ENCODE results near the gene MTUS2. TPM values are rescaled to one million over a fixed set of nuclear protein-coding genes. Genes with fewer than 3 reads are reported as not detected.

The MTUS2 gene
- total RNA-seq, 1 experiment from 2014 or later: 0.35 TPM

- Histone ChIP-seq H3T11ph (ENCODE audit: low read length) (no peak overlapping the region), H3K56ac (ENCODE audit: insufficient read length, low read depth, low read length) (no peak overlapping the region), H3K18ac (ENCODE audit: insufficient read length, low read depth, low read length) (no peak overlapping the region), H3K4me2 (ENCODE audit: insufficient read depth, insufficient read length, low read length) (no peak overlapping the region), H2AFZ (ENCODE audit: low read length) (no peak overlapping the region), H3K9me3 (ENCODE audit: control insufficient read depth, low read depth, low read length) (no peaks in the 10 kb centered on the region), H3K27me3 (ENCODE audit: insufficient read depth, low read length) (no peaks in the 10 kb centered on the region), H2AK5ac (ENCODE audit: insufficient read length, low read length) (no peak overlapping the region), H2BK15ac (ENCODE audit: low read depth, low read length) (no peak overlapping the region), H3K23ac (ENCODE audit: insufficient read length, low read depth, low read length) (no peak overlapping the region), H3K79me2 (ENCODE audit: insufficient read depth, low read length) (peaks cover 2% of the 10 kb centered on the region; the same call in 1 of the 2 replicates), H4K91ac (ENCODE audit: insufficient read length, low read depth, low read length) (no peak overlapping the region), H2BK5ac (ENCODE audit: insufficient read length, low read length) (no peak overlapping the region), H3K14ac (ENCODE audit: insufficient read depth, low read length) (no peak overlapping the region), H2BK20ac (ENCODE audit: low read depth, low read length, poor library complexity, severe bottlenecking) (no peak overlapping the region), H2BK120ac (ENCODE audit: low read depth, low read length, poor library complexity, severe bottlenecking) (no peak overlapping the region), H4K5ac (ENCODE audit: insufficient read length, low read depth, low read length) (no peak overlapping the region), H3K9ac (ENCODE audit: extremely low read depth, insufficient read length, low read length) (no peak overlapping the region), H3K27ac (ENCODE audit: insufficient read length, low read depth, low read length) (no peak overlapping the region), H3K4me1 (ENCODE audit: insufficient read depth, low read length) (peaks cover 6% of the 10 kb centered on the region), H4K20me1 (ENCODE audit: control insufficient read depth, insufficient read depth, insufficient read length) (no peaks in the 10 kb centered on the region), H3K23me2 (ENCODE audit: insufficient read length, low read depth, low read length, poor library complexity, severe bottlenecking) (no peaks in the 10 kb centered on the region), H3K79me1 (ENCODE audit: insufficient read depth, low read depth, low read length, poor library complexity, severe bottlenecking) (peaks cover 3% of the 10 kb centered on the region), H2BK12ac (ENCODE audit: insufficient read length, low read depth, low read length) (no peak overlapping the region), H4K8ac (replicated peaks; ENCODE audit: insufficient read length, low read depth, low read length) (no peak overlapping the region), H3K4ac (ENCODE audit: low read depth, low read length) (no peak overlapping the region)
- Mint-ChIP-seq H3K27me3 (ENCODE audit: low read depth) (no peaks in the 10 kb centered on the region), H3K9me3 (no peaks in the 10 kb centered on the region), H3K4me3 (no peak overlapping the region), H3K4me1 (peaks cover 22% of the 10 kb centered on the region in 2 experiments), H3K27ac (peak overlapping the region in 2 of 3 experiments; percentile 2 to 24; a peak in 5 of 7 replicates), H3K36me3 (ENCODE audit: insufficient read depth in 1 of 3, low read depth in 3 of 3) (peaks cover 21 to 54% (median 35%) of the 10 kb centered on the region in 3 experiments)
- WGBS (ENCODE audit: extremely low coverage, insufficient read length, low lambda C conversion rate): no CpG with 5 or more reads among the region's 24 CpGs
- TF ChIP-seq CTCF (conservative IDR thresholded peaks at IDR 0.05): no peak
- DNase-seq: no peak
Observed at GRCh38 chr13:29535663-29536655, 715.8 kb downstream of the MTUS2 start.

Measured in H9 (cell line).